ENCODE measurements around the gene WDR73. TPM values are rescaled to one million over a fixed set of nuclear protein-coding genes. Genes with fewer than 3 reads are reported as not detected.
A peak's percentile ranks its signal among the peaks of the same experiment; 100 is the strongest.
"Not testable (repeated sequence)": the region's sequence is repeated elsewhere in the genome, so short reads cannot be mapped to it uniquely, and the experiment has no call there.

Gene WDR73
- polyA plus RNA-seq (ENCODE audit: insufficient read length in 12 of 12), result 10 to 100 TPM in 11 of 12 donors, not detected in 1; 14.2 to 29.9 (median 17.5) TPM
- long read RNA-seq, donor 1, full-length matches to known transcripts, result 7 of 22 reads
- long read RNA-seq, donor 1, partial matches to known transcripts, result 15 of 22 reads
- long read RNA-seq, donor 1, other reads (novel, unspliced or antisense), result 0 of 22 reads
- long read RNA-seq, donor 2, full-length matches to known transcripts, result 7 of 7 reads
- long read RNA-seq, donor 2, partial matches to known transcripts, result 0 of 7 reads
- long read RNA-seq, donor 2, other reads (novel, unspliced or antisense), result 0 of 7 reads
- long read RNA-seq, donor 3, full-length matches to known transcripts, result 9 of 9 reads
- long read RNA-seq, donor 3, partial matches to known transcripts, result 0 of 9 reads
- long read RNA-seq, donor 3, other reads (novel, unspliced or antisense), result 0 of 9 reads
- long read RNA-seq, donor 4, result 0 reads
- long read RNA-seq, donor 5, full-length matches to known transcripts, result 9 of 27 reads
- long read RNA-seq, donor 5, partial matches to known transcripts, result 18 of 27 reads
- long read RNA-seq, donor 5, other reads (novel, unspliced or antisense), result 0 of 27 reads
- long read RNA-seq, donor 6, full-length matches to known transcripts, result 4 of 4 reads
- long read RNA-seq, donor 6, partial matches to known transcripts, result 0 of 4 reads
- long read RNA-seq, donor 6, other reads (novel, unspliced or antisense), result 0 of 4 reads
- long read RNA-seq, donor 7, full-length matches to known transcripts, result 2 of 2 reads
- long read RNA-seq, donor 7, partial matches to known transcripts, result 0 of 2 reads
- long read RNA-seq, donor 7, other reads (novel, unspliced or antisense), result 0 of 2 reads
- long read RNA-seq, donor 8, full-length matches to known transcripts, result 5 of 13 reads
- long read RNA-seq, donor 8, partial matches to known transcripts, result 8 of 13 reads
- long read RNA-seq, donor 8, other reads (novel, unspliced or antisense), result 0 of 13 reads
- long read RNA-seq, donor 9, result 0 reads
- long read RNA-seq, donor 10, full-length matches to known transcripts, result 3 of 3 reads
- long read RNA-seq, donor 10, partial matches to known transcripts, result 0 of 3 reads
- long read RNA-seq, donor 10, other reads (novel, unspliced or antisense), result 0 of 3 reads
- long read RNA-seq, donor 11, full-length matches to known transcripts, result 7 of 7 reads
- long read RNA-seq, donor 11, partial matches to known transcripts, result 0 of 7 reads
- long read RNA-seq, donor 11, other reads (novel, unspliced or antisense), result 0 of 7 reads

GRCh38 chr15:84653910-84654688, at the start of gene WDR73:
Gene WDR73, minus strand, starts transcription at chr15:84654283. Its CDS starts 9 bp downstream, at chr15:84654274.
- peak; percentile 99 for DNase-seq

- no peak for DNase-seq
Observed at GRCh38 chr15:84703808-84704207, 49.7 kb upstream of the WDR73 start.

GRCh38 chr15:84702961-84703482, 48.9 kb upstream of the WDR73 start:
- DNase-seq, result peak; percentile 8

GRCh38 chr15:84699538-84700191, 45.6 kb upstream of the WDR73 start:
- DNase-seq, result no peak

GRCh38 chr15:84697236-84697990, 43.3 kb upstream of the WDR73 start:
- DNase-seq, result no peak

GRCh38 chr15:84696757-84697156, 42.7 kb upstream of the WDR73 start:
- DNase-seq, result no peak

GRCh38 chr15:84690342-84690741, 36.3 kb upstream of the WDR73 start:
- no peak for DNase-seq

- DNase-seq, result no peak
Observed at GRCh38 chr15:84689858-84690257, 35.8 kb upstream of the WDR73 start.

GRCh38 chr15:84686446-84686845, 32.4 kb upstream of the WDR73 start:
- not testable (repeated sequence) for DNase-seq

- DNase-seq, result no peak
Observed at GRCh38 chr15:84685304-84685703, 31.2 kb upstream of the WDR73 start.

- no peak for DNase-seq
Observed at GRCh38 chr15:84684092-84684491, 30.0 kb upstream of the WDR73 start.

- DNase-seq, result no peak
Observed at GRCh38 chr15:84681831-84682230, 27.7 kb upstream of the WDR73 start.

GRCh38 chr15:84671211-84671610, 17.1 kb upstream of the WDR73 start:
- no peak for DNase-seq

- no peak for DNase-seq
Observed at GRCh38 chr15:84669726-84670125, 15.6 kb upstream of the WDR73 start.

GRCh38 chr15:84668221-84668982, 14.3 kb upstream of the WDR73 start:
- DNase-seq, result no peak

- no peak for DNase-seq
Observed at GRCh38 chr15:84666373-84666772, 12.3 kb upstream of the WDR73 start.

- DNase-seq, result no peak
Observed at GRCh38 chr15:84661001-84661400, 6.9 kb upstream of the WDR73 start.

- no peak for DNase-seq
Observed at GRCh38 chr15:84659904-84660781, 6.1 kb upstream of the WDR73 start.
